Measurements from ENCODE around the gene SBK3.
"Not testable (repeated sequence)": the region's sequence is repeated elsewhere in the genome, so short reads cannot be mapped to it uniquely, and the experiment has no call there.

The SBK3 gene

GRCh38 chr19:55540619-55541018 is 4.7 kb downstream of the SBK3 start:
- Mint-ChIP-seq H3K4me3 (no peak overlapping the region), H3K27ac (no peak overlapping the region), H3K4me1 (no peaks in the 10 kb centered on the region)

GRCh38 chr19:55539090-55539984 is 6.0 kb downstream of the SBK3 start:
- DNase-seq (ENCODE audit: low spot score in 2 of 2) (no peak), ATAC-seq (ENCODE audit: low read depth) (no peak)
- Mint-ChIP-seq H3K27me3 (peaks cover 17% of the 10 kb centered on the region), H3K36me3 (peaks cover 3% of the 10 kb centered on the region), H3K9me3 (peaks cover 8% of the 10 kb centered on the region), H3K27ac (no peak overlapping the region), H3K4me3 (no peak overlapping the region), H3K4me1 (no peaks in the 10 kb centered on the region)

More at GRCh38 chr19:55540619-55541018, 4.7 kb downstream of the SBK3 start:
- peaks cover 8% of the 10 kb centered on the region for H3K9me3 Mint-ChIP-seq
- peaks cover 21% of the 10 kb centered on the region for H3K27me3 Mint-ChIP-seq
- ATAC-seq (ENCODE audit: low read depth) (no peak), DNase-seq (ENCODE audit: low spot score in 2 of 2) (no peak)
- H3K36me3 Mint-ChIP-seq = peaks cover 3% of the 10 kb centered on the region

GRCh38 chr19:55538132-55538531 is 7.2 kb downstream of the SBK3 start:
- no peak for DNase-seq (ENCODE audit: low spot score in 2 of 2)
- Mint-ChIP-seq H3K4me3 (no peak overlapping the region), H3K27me3 (peaks cover 10% of the 10 kb centered on the region), H3K36me3 (no peaks in the 10 kb centered on the region), H3K9me3 (peaks cover 4% of the 10 kb centered on the region), H3K27ac (no peak overlapping the region), H3K4me1 (no peaks in the 10 kb centered on the region)
- no peak for ATAC-seq (ENCODE audit: low read depth)

GRCh38 chr19:55537741-55538111 is 7.6 kb downstream of the SBK3 start:
- peaks cover 4% of the 10 kb centered on the region for H3K9me3 Mint-ChIP-seq
- H3K4me3 Mint-ChIP-seq = no peak overlapping the region
- no peak for DNase-seq (ENCODE audit: low spot score in 2 of 2)
- H3K36me3 Mint-ChIP-seq = no peaks in the 10 kb centered on the region
- ATAC-seq (ENCODE audit: low read depth) = no peak
- no peak overlapping the region for H3K27ac Mint-ChIP-seq
- no peaks in the 10 kb centered on the region for H3K4me1 Mint-ChIP-seq
- H3K27me3 Mint-ChIP-seq = peaks cover 10% of the 10 kb centered on the region

- Mint-ChIP-seq H3K4me1 (no peaks in the 10 kb centered on the region), H3K36me3 (no peaks in the 10 kb centered on the region), H3K9me3 (no peaks in the 10 kb centered on the region), H3K4me3 (no peak within 1 kb of the TSS), H3K27ac (no peak within 1 kb of the TSS), H3K27me3 (peaks cover 4% of the 10 kb centered on the region)
- ATAC-seq (ENCODE audit: low read depth) (no peak), DNase-seq (ENCODE audit: low spot score in 2 of 2) (no peak)
Observed at GRCh38 chr19:55536951-55537740, 8.2 kb downstream of the SBK3 start, which contains the start of gene SBK2. SBK2 (minus strand) TSS chr19:55537133; CDS start chr19:55536294, 839 bp downstream.

GRCh38 chr19:55536366-55536765 is 9.0 kb downstream of the SBK3 start:
- H3K27ac Mint-ChIP-seq = no peak overlapping the region
- H3K36me3 Mint-ChIP-seq = no peaks in the 10 kb centered on the region
- ATAC-seq (ENCODE audit: low read depth) = no peak
- H3K4me1 Mint-ChIP-seq = no peaks in the 10 kb centered on the region
- no peak for DNase-seq (ENCODE audit: low spot score in 2 of 2)
- no peak overlapping the region for H3K4me3 Mint-ChIP-seq
- no peaks in the 10 kb centered on the region for H3K9me3 Mint-ChIP-seq
- peaks cover 2% of the 10 kb centered on the region for H3K27me3 Mint-ChIP-seq

GRCh38 chr19:55535965-55536350 is 9.4 kb downstream of the SBK3 start:
- Mint-ChIP-seq H3K9me3 (no peaks in the 10 kb centered on the region), H3K36me3 (no peaks in the 10 kb centered on the region), H3K4me1 (no peaks in the 10 kb centered on the region), H3K27me3 (peaks cover 2% of the 10 kb centered on the region), H3K27ac (no peak overlapping the region), H3K4me3 (no peak overlapping the region)
- ATAC-seq (ENCODE audit: low read depth) (no peak), DNase-seq (ENCODE audit: low spot score in 2 of 2) (no peak)

GRCh38 chr19:55535173-55535964 is 10.0 kb downstream of the SBK3 start:
- ATAC-seq (ENCODE audit: low read depth) = no peak
- H3K27me3 Mint-ChIP-seq = peaks cover 2% of the 10 kb centered on the region

GRCh38 chr19:55534280-55534679 is 11.1 kb downstream of the SBK3 start:
- not testable (repeated sequence) for DNase-seq (ENCODE audit: low spot score in 2 of 2); H3K27me3 Mint-ChIP-seq; H3K27ac Mint-ChIP-seq; H3K9me3 Mint-ChIP-seq; H3K4me1 Mint-ChIP-seq; H3K36me3 Mint-ChIP-seq; ATAC-seq (ENCODE audit: low read depth); H3K4me3 Mint-ChIP-seq

More at GRCh38 chr19:55535173-55535964, 10.0 kb downstream of the SBK3 start:
- H3K27ac Mint-ChIP-seq = no peak overlapping the region
- H3K9me3 Mint-ChIP-seq = no peaks in the 10 kb centered on the region
- no peak for DNase-seq (ENCODE audit: low spot score in 2 of 2)
- no peaks in the 10 kb centered on the region for H3K4me1 Mint-ChIP-seq
- no peak overlapping the region for H3K4me3 Mint-ChIP-seq
- no peaks in the 10 kb centered on the region for H3K36me3 Mint-ChIP-seq

- no peak overlapping the region for H3K4me3 Mint-ChIP-seq
- no peaks in the 10 kb centered on the region for H3K27me3 Mint-ChIP-seq
- no peak overlapping the region for H3K27ac Mint-ChIP-seq
- ATAC-seq (ENCODE audit: low read depth) (no peak), DNase-seq (ENCODE audit: low spot score in 2 of 2) (no peak)
- H3K36me3 Mint-ChIP-seq = no peaks in the 10 kb centered on the region
- no peaks in the 10 kb centered on the region for H3K4me1 Mint-ChIP-seq
- H3K9me3 Mint-ChIP-seq = no peaks in the 10 kb centered on the region
Observed at GRCh38 chr19:55530996-55531395, 14.3 kb downstream of the SBK3 start.

GRCh38 chr19:55529636-55530234 is 15.6 kb downstream of the SBK3 start:
- no peak overlapping the region for H3K27ac Mint-ChIP-seq
- no peaks in the 10 kb centered on the region for H3K9me3 Mint-ChIP-seq
- ATAC-seq (ENCODE audit: low read depth) (no peak), DNase-seq (ENCODE audit: low spot score in 2 of 2) (no peak)
- peaks cover 2% of the 10 kb centered on the region for H3K27me3 Mint-ChIP-seq
- no peaks in the 10 kb centered on the region for H3K4me1 Mint-ChIP-seq
- no peak overlapping the region for H3K4me3 Mint-ChIP-seq
- H3K36me3 Mint-ChIP-seq = no peaks in the 10 kb centered on the region

- DNase-seq (ENCODE audit: low spot score in 2 of 2) = no peak
- Mint-ChIP-seq H3K4me3 (no peak overlapping the region), H3K36me3 (no peaks in the 10 kb centered on the region), H3K27me3 (peaks cover 2% of the 10 kb centered on the region), H3K27ac (no peak overlapping the region), H3K9me3 (no peaks in the 10 kb centered on the region), H3K4me1 (no peaks in the 10 kb centered on the region)
- no peak for ATAC-seq (ENCODE audit: low read depth)
Observed at GRCh38 chr19:55528030-55528803, 17.1 kb downstream of the SBK3 start.

Measured in memory B cell (primary cell).